ENCODE results near the gene FAM210B. TPM values are rescaled to one million over a fixed set of nuclear protein-coding genes. Genes with fewer than 3 reads are reported as not detected.
"Not testable (repeated sequence)": the region's sequence is repeated elsewhere in the genome, so short reads cannot be mapped to it uniquely, and the experiment has no call there.

FAM210B gene, protein sequence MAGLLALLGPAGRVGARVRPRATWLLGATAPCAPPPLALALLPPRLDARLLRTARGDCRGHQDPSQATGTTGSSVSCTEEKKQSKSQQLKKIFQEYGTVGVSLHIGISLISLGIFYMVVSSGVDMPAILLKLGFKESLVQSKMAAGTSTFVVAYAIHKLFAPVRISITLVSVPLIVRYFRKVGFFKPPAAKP
- 42.6 and 54.5 TPM in 2 replicates for total RNA-seq
- 33.8 TPM for polyA plus RNA-seq (2012)

DNA sequence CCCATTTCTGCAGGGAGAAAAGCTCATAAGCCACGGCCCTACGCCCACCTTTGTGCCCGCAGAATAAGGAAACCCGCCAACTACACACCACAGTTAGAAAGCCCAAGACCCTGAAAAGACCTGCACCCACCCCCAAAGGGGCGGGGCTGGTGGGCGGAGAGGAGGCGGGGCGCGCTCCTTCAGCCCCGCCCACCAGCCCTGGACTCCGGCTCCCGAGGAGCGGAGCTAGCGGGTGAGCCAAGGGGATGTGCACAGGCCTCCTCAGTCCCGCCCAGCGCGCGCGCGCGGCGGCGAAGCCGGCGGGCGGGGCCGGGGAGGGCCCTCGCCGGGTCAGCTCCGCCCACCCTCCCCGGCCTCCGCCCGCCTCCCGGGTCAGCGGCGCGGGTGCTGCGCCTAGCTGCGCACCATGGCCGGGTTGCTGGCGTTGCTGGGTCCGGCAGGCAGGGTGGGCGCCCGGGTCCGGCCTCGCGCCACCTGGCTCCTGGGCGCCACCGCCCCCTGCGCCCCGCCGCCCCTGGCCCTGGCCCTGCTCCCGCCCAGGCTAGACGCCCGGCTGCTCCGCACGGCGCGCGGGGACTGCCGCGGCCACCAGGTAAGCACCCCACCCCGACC is at the start of gene FAM210B:
Gene FAM210B, plus strand, starts transcription at position 375 of the 612 bp plus-strand sequence. Its CDS starts 32 bp downstream, at position 407.
- peak; percentile 91 for DNase-seq (ENCODE audit: low read depth)

DNA sequence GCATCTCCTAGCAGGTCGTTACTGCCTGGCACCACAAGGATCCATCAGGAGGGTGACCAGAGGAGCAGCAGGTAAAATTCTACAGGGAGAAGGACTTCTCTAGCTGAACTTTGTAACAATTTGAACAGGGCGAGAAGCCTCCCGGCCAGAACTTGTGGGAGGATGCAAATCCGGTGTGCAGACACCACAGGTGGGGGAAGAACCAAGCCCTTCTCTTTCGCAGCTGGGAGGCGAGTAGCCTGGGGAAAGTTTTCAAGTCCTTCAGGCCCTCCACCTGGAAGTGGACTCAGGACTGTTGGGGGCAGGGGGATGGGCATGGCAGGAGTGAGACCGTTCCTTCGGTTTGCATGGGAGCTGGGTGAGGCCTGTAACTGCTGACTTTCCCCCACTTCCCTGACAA is 42.7 kb upstream of the FAM210B start:
- no peak for DNase-seq (ENCODE audit: low read depth)

DNA sequence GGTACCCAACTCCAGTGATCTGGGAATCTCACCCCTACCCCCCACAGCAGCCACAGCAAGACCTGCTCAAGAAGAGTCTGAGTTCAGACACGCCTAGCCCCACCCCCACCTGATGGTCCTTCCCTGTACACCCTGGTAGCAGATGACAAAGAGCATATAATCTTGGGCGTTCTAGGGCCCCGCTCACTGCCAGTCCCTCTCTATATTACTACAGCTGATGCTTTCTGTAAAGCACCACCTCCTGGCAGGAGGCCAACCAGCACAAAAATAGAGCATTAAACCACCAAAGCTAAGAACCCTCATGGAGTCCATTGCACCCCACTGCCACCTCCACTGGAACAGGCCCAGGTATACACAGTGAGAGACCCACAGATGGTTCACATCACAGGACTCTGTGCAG is 42.3 kb upstream of the FAM210B start:
- no peak for DNase-seq (ENCODE audit: low read depth)

DNA sequence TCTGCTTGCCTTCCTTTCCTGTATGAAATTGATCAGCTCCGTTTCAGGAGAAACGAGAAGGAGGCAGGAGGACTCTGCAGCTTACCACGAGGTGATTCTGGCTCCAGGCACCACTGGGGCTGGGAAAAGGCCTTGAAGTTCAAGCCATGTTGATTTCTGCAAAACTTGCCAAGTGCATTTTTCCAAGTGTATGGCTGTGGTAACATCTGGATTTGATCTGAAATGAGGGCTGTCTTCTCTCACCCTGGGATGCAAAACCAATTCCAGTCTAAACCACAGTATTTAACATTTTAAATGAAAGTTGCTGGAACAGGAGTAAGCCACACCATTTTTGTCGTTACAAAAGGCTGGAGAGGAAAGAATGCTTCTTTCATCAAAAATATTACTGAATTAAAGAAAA is 36.1 kb upstream of the FAM210B start:
- DNase-seq (ENCODE audit: low read depth), result no peak

DNA sequence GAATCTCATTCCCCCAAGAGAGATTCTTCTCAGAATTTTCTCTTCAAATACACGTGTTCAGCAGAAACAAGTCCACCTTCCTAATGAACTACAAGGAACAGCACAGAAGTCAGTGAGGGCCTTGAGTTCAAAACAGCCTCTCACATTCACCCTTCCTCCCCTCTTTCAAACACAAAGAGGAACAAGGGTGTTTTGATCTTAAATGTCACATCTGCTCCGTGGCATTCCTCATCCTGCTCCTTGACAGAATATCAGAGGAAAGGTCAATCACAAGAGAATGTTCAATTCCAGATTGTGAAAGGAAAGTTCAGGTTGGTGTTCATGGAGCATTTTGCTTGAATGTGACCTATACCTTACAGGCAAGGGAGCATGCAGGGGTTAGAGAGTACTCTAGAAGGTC is 35.6 kb upstream of the FAM210B start:
- no peak for DNase-seq (ENCODE audit: low read depth)

DNA sequence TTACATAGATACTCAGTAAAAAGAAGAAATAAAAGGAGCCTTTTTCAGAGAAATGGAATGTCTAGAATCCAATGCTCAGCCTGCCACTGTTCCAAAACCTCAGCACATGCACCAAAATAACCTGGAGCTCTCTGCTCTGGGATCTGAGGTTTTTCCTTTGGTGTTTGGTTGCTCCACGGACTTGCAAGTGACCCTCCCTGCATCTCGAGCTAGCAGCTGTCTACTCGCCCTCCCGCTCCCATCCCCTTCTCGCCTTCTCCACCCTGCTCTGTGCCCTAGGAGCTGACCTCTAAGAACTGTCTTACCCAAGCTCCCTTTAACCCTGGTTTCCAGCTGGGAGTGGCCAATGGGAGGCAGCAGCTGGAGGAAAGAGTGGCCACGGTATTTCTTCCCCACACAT is 35.1 kb upstream of the FAM210B start:
- DNase-seq (ENCODE audit: low read depth), result peak; percentile 57

DNA sequence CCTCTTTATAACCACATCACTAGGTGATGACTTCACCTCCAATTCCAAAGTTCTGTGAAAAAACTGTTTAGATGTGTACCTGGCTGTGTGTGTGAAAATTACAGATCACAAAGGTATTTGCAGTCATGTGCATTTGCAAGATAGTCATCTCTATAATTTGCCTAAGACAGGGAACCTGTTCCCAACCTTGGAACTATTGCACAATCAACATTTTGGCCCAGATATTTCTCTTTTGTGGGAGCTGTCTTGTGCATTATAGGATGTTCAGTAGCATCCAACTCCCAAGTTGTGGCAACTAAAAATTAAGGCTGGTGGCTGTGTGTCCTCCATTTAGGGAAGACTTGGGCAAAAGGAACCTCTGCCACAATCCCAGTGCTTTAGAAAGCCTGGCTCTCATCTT is 34.0 kb upstream of the FAM210B start:
- DNase-seq (ENCODE audit: low read depth), result no peak

DNA sequence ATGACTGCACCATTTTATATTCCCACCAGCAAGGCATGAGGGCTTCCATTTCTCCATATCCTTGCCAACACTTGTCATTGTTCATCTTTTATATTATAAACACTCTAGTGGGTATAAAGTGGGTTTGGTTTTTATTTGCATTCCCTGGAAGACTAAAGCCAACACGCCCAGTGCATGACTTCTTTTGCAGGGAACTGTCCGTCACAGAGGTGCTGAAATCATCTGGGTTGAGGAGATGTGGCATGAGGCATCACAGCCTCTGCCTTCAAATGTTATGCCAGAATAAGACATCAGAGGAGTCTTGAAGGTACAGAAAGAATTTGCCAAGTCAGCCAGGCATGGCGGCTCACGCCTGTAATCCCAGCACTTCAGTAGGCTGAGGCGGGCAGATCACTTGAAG is 29.9 kb upstream of the FAM210B start:
- peak; percentile 44 for DNase-seq (ENCODE audit: low read depth)

DNA sequence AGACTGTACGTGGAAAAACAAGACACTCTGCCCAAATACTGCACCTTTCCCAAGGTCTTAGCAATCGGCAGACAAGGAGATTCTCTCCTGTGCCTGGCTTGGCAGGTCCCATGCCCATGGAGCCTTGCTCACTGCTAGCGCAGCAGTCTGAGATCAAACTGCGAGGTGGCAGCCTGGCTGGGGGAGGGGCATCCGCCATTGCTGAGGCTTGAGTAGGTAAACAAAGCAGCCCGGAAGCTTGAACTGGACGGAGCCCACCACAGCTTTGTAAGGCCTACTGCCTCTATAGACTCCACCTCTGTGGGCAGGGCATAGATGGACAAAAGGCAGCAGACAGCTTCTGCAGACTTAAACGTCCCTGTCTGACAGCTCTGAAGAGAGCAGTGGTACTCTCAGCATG is 22.1 kb upstream of the FAM210B start:
- DNase-seq (ENCODE audit: low read depth), result not testable (repeated sequence)

DNA sequence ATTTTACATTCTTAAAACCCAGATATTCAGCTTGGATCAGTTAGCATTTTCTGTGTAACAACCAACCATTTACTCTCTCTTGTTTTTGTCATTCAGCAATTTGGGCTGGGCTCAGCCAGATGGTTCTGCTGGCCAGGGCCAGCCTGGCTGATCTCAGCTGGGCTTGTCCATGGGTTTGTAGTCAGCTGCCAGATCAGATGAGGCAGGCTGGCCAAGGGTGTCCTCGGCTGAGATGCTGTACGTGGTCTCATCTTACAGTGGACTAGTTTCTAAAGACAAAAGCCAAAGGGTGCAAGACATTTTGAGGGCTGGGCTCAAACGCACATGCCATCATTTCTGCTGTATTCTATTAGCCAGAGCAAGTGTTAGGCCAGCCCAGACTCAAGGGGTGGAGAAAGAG is 16.0 kb upstream of the FAM210B start:
- DNase-seq (ENCODE audit: low read depth), result no peak

DNA sequence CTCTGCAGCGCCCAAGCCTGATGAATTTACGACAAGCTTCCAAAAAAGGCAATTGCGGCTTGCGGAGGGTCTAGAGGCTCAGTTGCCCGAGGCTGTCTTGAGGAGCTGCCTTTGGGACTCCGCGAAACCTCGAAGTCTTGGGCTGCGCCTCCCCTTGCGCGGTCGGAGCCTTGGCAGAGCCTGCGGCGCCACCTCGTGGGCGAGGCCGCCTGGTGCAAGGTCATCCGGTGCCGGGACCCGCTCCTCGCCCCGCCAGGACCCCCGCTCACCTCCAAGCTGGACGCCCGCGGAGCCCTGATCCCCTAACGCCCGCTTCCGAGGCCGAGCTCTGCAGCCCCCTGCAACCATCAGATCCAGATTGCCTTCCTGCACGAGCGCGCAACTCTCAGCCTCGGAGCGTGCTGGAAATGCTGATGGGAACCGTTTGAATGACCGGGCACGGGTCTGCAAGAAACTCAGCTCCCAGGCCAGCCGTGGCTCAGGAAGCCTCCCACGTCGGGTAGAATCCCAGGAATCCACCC is 14.9 kb upstream of the FAM210B start:
- peak; percentile 35 for DNase-seq (ENCODE audit: low read depth)

DNA sequence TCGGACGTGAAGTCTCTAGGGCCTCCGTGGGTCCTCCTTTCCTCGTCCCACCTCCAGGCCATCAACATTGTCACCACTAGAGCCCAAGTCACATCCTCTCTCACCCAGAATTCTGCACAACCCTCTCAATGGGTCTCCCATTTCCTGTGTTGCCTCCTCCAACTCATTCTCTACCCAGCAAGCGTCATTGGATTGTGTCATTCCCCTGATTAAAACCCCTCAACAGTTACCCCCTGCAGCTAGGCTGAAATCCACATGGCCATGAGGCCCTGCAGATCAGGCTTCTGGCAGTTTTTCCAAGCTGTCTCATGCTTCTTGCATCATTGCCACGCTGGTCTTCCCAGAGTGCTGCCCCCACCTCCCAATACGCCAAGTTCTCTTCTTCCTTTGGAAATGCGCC is 12.9 kb upstream of the FAM210B start:
- no peak for DNase-seq (ENCODE audit: low read depth)

DNA sequence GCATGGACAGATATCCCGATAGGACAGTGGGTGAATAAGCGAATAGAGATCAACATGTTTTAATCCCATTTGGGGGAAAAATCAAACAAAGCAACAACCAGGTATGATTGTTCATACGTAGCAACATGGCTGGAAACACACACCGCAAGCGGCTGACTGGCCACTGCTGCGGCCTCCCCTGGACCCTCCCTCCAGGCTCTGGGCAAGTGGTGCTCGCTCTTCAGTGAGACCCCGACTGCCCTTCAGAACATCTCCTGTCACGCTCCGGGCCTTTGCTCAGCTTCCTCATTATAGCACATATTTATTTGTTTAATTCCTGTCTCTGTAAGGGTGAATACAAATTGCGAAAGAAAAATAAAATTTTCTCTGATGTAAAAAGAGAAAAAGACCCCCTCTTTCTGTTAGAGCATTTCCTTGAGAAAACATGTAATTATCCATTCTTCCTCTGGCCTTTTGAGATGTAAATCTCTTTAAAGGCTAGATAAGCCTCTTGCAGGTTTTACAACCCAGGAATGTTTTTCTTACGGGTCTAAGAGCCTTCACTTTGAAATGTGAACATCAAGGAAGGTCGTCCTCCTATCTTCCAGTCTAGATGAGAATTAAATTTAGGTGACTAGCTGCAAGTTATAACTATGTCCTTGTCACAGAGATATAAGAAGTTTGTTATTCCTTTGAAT is 11.0 kb upstream of the FAM210B start:
- DNase-seq (ENCODE audit: low read depth), result no peak

DNA sequence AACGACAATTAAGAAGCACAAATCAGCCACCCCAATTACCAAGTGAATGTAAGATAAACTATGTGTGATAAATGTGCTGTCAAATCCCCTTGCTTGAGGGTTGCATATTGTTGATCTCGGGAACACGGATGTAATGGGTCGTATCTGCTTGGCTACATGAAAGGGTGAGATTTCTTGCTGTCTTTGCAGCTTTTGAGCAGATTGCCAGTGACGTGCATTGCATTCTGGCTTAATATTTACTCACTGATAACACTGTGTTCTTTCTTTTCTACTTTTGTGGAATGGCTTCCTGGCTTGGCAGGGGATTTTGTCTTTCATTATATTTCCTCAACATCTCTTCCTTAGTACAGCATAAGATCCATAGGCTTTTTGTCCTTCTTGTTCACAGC is 10.5 kb upstream of the FAM210B start:
- DNase-seq (ENCODE audit: low read depth), result no peak

DNA sequence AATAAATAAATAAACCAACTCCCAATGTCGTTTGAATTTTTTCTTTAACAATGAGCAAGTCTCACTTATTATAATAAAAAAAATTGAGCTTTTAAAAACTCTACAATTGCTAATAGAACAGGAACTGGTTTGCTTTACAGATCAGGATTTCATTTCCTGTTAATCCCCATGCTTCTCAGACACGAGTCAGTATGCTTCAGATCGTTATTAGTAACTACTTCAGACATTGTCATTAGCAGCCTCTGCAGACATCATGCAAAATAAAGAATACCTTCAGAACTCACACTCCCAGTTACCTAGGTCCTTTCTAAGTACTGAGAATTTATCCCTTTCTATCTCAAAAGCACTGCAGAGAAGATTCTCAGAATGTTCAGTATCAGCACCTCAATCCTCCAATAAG is 10.0 kb upstream of the FAM210B start:
- no peak for DNase-seq (ENCODE audit: low read depth)

DNA sequence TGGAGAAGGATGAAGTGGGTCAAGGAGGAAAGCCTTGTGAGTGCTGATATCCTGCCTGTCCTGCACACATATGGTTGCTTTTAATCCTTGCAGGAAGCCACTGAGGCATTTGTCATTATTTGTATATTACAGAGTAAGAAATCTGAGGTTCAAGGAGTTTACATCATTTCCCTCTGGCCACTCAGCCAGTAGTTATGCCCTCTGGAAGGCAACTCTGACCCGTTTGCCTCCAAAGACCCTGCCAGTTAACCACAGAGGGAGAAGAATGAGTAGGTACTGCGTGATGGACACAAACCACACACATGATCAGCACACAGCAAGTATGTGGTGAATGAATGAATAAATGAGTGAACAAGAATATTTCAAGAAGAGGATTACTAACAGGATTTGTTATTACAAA is 7.9 kb upstream of the FAM210B start:
- DNase-seq (ENCODE audit: low read depth), result no peak

DNA sequence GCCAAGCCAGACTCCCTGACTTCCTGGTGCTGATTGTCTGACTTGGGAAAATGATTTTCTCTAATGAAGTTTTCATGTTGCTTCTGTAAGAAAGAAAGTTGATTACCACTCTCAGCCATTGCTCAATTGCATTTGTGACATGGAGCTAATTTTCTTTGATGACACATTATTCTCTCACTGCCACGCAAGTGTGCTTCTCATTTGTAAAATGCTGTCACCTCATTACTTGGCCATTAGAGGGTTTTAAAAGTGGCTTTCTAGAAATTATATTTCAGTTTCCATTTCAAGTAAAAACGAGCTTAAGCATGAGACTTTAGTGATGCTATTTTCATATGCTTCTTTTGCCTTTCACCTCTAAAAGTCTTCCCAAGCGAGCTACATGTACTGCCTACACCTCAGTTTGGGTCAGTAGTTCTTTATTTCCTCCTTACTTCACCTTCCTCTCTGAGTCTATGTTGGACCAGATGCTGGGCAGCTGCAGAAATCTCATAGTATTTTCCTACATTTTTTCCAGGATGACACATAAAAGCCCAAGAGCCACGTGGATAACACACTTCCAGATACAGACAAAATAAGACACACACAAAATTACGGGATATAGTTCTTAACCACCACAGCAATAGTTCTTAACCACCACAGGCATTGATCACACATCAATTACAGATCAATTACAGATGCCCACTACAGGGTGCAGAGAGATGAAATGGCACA is 6.3 kb upstream of the FAM210B start:
- DNase-seq (ENCODE audit: low read depth), result no peak

DNA sequence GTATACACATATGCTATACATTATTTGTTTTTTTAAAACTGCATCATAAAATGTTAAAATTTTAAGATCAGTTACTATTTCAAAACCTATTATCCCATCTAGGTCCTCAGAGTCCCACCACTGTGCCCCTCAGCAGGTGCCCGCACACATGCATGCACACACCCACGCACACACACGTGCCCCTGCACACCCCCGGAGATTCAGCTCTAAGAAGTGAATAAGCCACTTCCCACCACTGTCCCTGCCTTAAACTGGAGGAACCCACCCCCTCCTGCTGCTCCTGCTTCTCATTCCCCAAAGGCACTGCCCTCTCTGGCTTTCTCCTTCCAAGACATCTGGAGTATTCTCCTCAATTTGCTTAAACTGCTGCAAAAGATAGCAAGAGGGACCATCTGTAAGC is 5.4 kb upstream of the FAM210B start:
- no peak for DNase-seq (ENCODE audit: low read depth)

DNA sequence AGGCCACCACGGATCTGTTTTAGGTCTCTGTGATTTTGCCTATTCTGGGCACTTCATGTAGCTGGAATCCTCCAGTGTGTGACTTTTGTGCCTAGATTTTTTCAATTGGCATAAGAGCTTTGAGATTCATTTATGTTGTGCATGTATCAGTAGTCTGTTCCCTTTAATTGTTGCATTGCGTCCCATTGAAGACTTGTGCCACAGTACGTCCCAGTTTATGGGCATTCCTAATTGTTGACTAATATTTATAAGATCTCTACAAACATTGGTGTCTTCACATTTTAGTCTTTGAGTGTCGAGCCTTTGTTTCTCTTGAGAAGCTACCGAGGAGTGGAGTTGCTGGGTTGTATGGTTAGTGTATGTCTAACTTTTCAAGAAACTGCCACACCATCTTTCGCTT is 704 bp upstream of the FAM210B start:
- DNase-seq (ENCODE audit: low read depth), result no peak

DNA sequence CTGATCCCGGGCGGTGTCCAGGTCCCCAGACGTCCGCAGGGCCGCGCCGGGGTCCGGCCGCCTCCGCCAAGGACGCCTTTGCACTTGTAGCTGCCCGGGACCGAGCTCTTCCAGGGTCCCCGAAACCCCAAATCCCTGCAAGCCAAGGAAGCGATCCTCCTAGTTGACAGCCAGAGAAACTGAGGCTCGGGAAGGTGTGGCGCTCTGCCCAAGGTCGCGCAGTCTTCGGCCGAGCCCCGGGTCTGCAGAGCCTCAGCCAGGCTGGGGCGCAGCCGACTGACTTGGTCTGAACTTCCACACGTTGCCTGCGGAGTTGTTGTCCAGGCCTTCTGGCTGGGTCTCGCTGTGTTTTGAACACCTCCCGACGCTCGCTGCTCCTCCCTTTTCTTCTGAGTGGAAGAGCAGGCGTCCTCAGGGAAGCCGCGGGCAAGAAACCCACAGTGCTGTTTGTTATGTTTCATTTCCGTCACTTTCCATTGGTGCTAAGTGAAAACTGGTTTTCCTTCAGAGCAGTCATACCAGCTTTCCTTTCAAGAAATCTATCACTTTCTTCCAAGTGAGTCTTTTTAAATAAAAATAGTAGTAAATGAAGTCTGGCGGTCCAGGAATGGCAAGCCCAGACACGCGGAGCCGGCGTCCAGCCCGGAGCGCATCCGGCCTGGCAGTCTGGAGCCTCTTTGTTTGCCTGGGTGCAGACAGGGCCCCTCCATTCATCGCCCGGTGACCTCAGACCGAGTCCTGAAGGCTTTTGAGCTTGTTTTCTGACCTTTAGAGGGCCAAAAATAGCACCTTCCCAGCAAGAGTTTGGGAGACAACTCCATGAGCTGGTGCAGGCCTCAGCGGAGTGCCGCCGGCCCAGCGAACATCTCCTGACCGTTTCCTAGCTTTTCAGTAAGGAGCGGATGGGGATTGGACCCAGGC is 698 bp downstream of the FAM210B start:
- DNase-seq (ENCODE audit: low read depth), result peak; percentile 68

All from myocyte (in vitro differentiated cells).